Stimulated activated naive CD8-positive, alpha-beta T cell treated with anti-CD3 and anti-CD28 coated beads, Interleukin-15, Interleukin-2, amounts not matched to agents 100 ng/mL and 50 ng/mL, for 24 hours (primary cell): ENCODE results near the gene AEN.
"Not testable (repeated sequence)": the region's sequence is repeated elsewhere in the genome, so short reads cannot be mapped to it uniquely, and the experiment has no call there.

Experiments
- H3K27ac Mint-ChIP-seq: one replicate; pipeline ENCODE4 v1.8.0; 2021; ENCODE audit warnings: mild to moderate bottlenecking, mixed read lengths
- H3K27me3 Mint-ChIP-seq: one replicate; pipeline ENCODE4 v1.8.0; 2021; ENCODE audit warnings: mixed read lengths
- H3K36me3 Mint-ChIP-seq: one replicate; pipeline ENCODE4 v1.8.0; 2021; ENCODE audit warnings: low read depth, mixed read lengths
- H3K4me1 Mint-ChIP-seq: one replicate; pipeline ENCODE4 v1.8.0; 2021; ENCODE audit warnings: low read depth, mixed read lengths
- H3K4me3 Mint-ChIP-seq: one replicate; pipeline ENCODE4 v1.8.0; 2021; ENCODE audit warnings: mild to moderate bottlenecking, mixed read lengths
- H3K9me3 Mint-ChIP-seq: one replicate; pipeline ENCODE4 v1.8.0; 2021; ENCODE audit warnings: mixed read lengths

Gene AEN

GRCh38 chr15:88623061-88623460 lies 1.9 kb downstream of the AEN start:
- H3K4me1 Mint-ChIP-seq: peaks cover 67% of the 10 kb centered on the region
- no peaks in the 10 kb centered on the region for H3K9me3 Mint-ChIP-seq
- H3K36me3 Mint-ChIP-seq: peaks cover 59% of the 10 kb centered on the region
- peaks cover 9% of the 10 kb centered on the region for H3K27me3 Mint-ChIP-seq
- H3K4me3 Mint-ChIP-seq: peak overlapping the region; percentile 98
- H3K27ac Mint-ChIP-seq: peak overlapping the region; percentile 98

- Mint-ChIP-seq H3K4me3 (peak overlapping the region; percentile 98), H3K27ac (peak overlapping the region; percentile 98), H3K9me3 (no peaks in the 10 kb centered on the region), H3K36me3 (peaks cover 64% of the 10 kb centered on the region), H3K4me1 (peaks cover 72% of the 10 kb centered on the region), H3K27me3 (peaks cover 5% of the 10 kb centered on the region)
These were observed 2.5 kb downstream of the AEN start for GRCh38 chr15:88623632-88624031.

GRCh38 chr15:88624156-88624970 lies 3.2 kb downstream of the AEN start:
- H3K4me1 Mint-ChIP-seq: peaks cover 80% of the 10 kb centered on the region

GRCh38 chr15:88624971-88625490 lies 3.9 kb downstream of the AEN start:
- Mint-ChIP-seq H3K9me3 (no peaks in the 10 kb centered on the region), H3K36me3 (peaks cover 78% of the 10 kb centered on the region), H3K27ac (peak overlapping the region; percentile 98), H3K27me3 (peaks cover under 1% of the 10 kb centered on the region), H3K4me3 (peak overlapping the region; percentile 98), H3K4me1 (peaks cover 86% of the 10 kb centered on the region)

More at GRCh38 chr15:88624156-88624970, 3.2 kb downstream of the AEN start:
- peak overlapping the region; percentile 98 for H3K4me3 Mint-ChIP-seq
- H3K27me3 Mint-ChIP-seq: peaks cover 5% of the 10 kb centered on the region
- no peaks in the 10 kb centered on the region for H3K9me3 Mint-ChIP-seq
- H3K27ac Mint-ChIP-seq: peak overlapping the region; percentile 98
- peaks cover 72% of the 10 kb centered on the region for H3K36me3 Mint-ChIP-seq

GRCh38 chr15:88625943-88626741 lies 5.0 kb downstream of the AEN start:
- Mint-ChIP-seq H3K36me3 (peaks cover 90% of the 10 kb centered on the region), H3K4me1 (peaks cover 91% of the 10 kb centered on the region), H3K27me3 (no peaks in the 10 kb centered on the region), H3K9me3 (no peaks in the 10 kb centered on the region), H3K27ac (peak overlapping the region; percentile 98), H3K4me3 (peak overlapping the region; percentile 51)

GRCh38 chr15:88627463-88627862 lies 6.3 kb downstream of the AEN start:
- peaks cover 96% of the 10 kb centered on the region for H3K4me1 Mint-ChIP-seq
- H3K4me3 Mint-ChIP-seq: peak overlapping the region; percentile 61
- H3K36me3 Mint-ChIP-seq: peaks cover 91% of the 10 kb centered on the region
- peak overlapping the region; percentile 88 for H3K27ac Mint-ChIP-seq
- H3K27me3 Mint-ChIP-seq: no peaks in the 10 kb centered on the region
- H3K9me3 Mint-ChIP-seq: no peaks in the 10 kb centered on the region

- H3K27me3 Mint-ChIP-seq: no peaks in the 10 kb centered on the region
- peak overlapping the region; percentile 88 for H3K27ac Mint-ChIP-seq
- H3K4me3 Mint-ChIP-seq: peak overlapping the region; percentile 61
- peaks cover 96% of the 10 kb centered on the region for H3K4me1 Mint-ChIP-seq
- H3K9me3 Mint-ChIP-seq: no peaks in the 10 kb centered on the region
- H3K36me3 Mint-ChIP-seq: peaks cover 90% of the 10 kb centered on the region
These were observed 7.0 kb downstream of the AEN start for GRCh38 chr15:88628018-88628654.

GRCh38 chr15:88629071-88629470 lies 7.9 kb downstream of the AEN start:
- Mint-ChIP-seq H3K4me1 (peaks cover 94% of the 10 kb centered on the region), H3K9me3 (no peaks in the 10 kb centered on the region), H3K4me3 (no peak overlapping the region), H3K27ac (no peak overlapping the region), H3K27me3 (no peaks in the 10 kb centered on the region), H3K36me3 (peaks cover 89% of the 10 kb centered on the region)

- Mint-ChIP-seq H3K36me3 (peaks cover 83% of the 10 kb centered on the region), H3K4me3 (peak overlapping the region; percentile 32), H3K27me3 (no peaks in the 10 kb centered on the region), H3K9me3 (no peaks in the 10 kb centered on the region), H3K4me1 (peaks cover 94% of the 10 kb centered on the region), H3K27ac (peak overlapping the region; percentile 71)
These were observed 9.1 kb downstream of the AEN start for GRCh38 chr15:88630141-88630721.

GRCh38 chr15:88630798-88631463 lies 9.8 kb downstream of the AEN start:
- H3K27me3 Mint-ChIP-seq: no peaks in the 10 kb centered on the region
- no peak overlapping the region for H3K4me3 Mint-ChIP-seq
- H3K36me3 Mint-ChIP-seq: peaks cover 81% of the 10 kb centered on the region
- H3K9me3 Mint-ChIP-seq: no peaks in the 10 kb centered on the region
- H3K27ac Mint-ChIP-seq: peak overlapping the region; percentile 61
- H3K4me1 Mint-ChIP-seq: peaks cover 94% of the 10 kb centered on the region

- H3K36me3 Mint-ChIP-seq: peaks cover 85% of the 10 kb centered on the region
- H3K27me3 Mint-ChIP-seq: no peaks in the 10 kb centered on the region
- H3K4me3 Mint-ChIP-seq: no peak overlapping the region
- no peak overlapping the region for H3K27ac Mint-ChIP-seq
- H3K9me3 Mint-ChIP-seq: no peaks in the 10 kb centered on the region
- H3K4me1 Mint-ChIP-seq: peaks cover 96% of the 10 kb centered on the region
These were observed 10.4 kb downstream of the AEN start for GRCh38 chr15:88631464-88632028.

- not testable (repeated sequence) for H3K4me3 Mint-ChIP-seq, H3K27me3 Mint-ChIP-seq, H3K9me3 Mint-ChIP-seq
- H3K4me1 Mint-ChIP-seq: peaks cover 96% of the 10 kb centered on the region
- H3K27ac Mint-ChIP-seq: peak overlapping the region; percentile 66
- H3K36me3 Mint-ChIP-seq: peaks cover 81% of the 10 kb centered on the region
These were observed 11.7 kb downstream of the AEN start for GRCh38 chr15:88632797-88633196.

GRCh38 chr15:88634449-88634848 lies 13.3 kb downstream of the AEN start:
- Mint-ChIP-seq H3K27me3 (no peaks in the 10 kb centered on the region), H3K4me1 (peaks cover 96% of the 10 kb centered on the region), H3K27ac (peak overlapping the region; percentile 83), H3K9me3 (no peaks in the 10 kb centered on the region), H3K4me3 (no peak overlapping the region), H3K36me3 (peaks cover 69% of the 10 kb centered on the region)

GRCh38 chr15:88635318-88635717 lies 14.2 kb downstream of the AEN start:
- H3K4me3 Mint-ChIP-seq: peak overlapping the region; percentile 61
- peaks cover 96% of the 10 kb centered on the region for H3K4me1 Mint-ChIP-seq
- H3K9me3 Mint-ChIP-seq: no peaks in the 10 kb centered on the region
- H3K27me3 Mint-ChIP-seq: no peaks in the 10 kb centered on the region
- peak overlapping the region; percentile 98 for H3K27ac Mint-ChIP-seq
- peaks cover 69% of the 10 kb centered on the region for H3K36me3 Mint-ChIP-seq
